PC-3 (cell line): ENCODE measurements around the gene RAB44. TPM values are rescaled to one million over a fixed set of nuclear protein-coding genes. Genes with fewer than 3 reads are reported as not detected.

ENCODE experiments used
- ATAC-seq: fragments of 200-7000 bp; cut with Tn5 transposase; 2 replicates; pipeline ENCODE4 v1.9.1; 2020; ENCODE audit warnings: mild to moderate bottlenecking, moderate library complexity
- BruUV-seq: library from RNA; stranded (reverse); fragments of 400-500 nt; replicated peaks from 2 replicates; lab custom pipeline; 2021; lab: Mats Ljungman, UMichigan
- CTCF ChIA-PET: fragments of 300-600 bp; sonication (Branson Sonifier 250); formaldehyde crosslinking; loops from one replicate; lab custom pipeline; 2022; ENCODE audit warnings: antibody characterized with exemption; lab: Charles Lee
- POLR2A ChIA-PET: fragments of 300-600 bp; sonication (Branson Sonifier 250); formaldehyde crosslinking; loops from one replicate; lab custom pipeline; 2022; ENCODE audit warnings: antibody characterized with exemption; ENCODE audit not compliant: unreplicated experiment; lab: Charles Lee
- DNase-seq: peaks from one replicate; pipeline ENCODE4 v3.0.0-alpha.2; 2015
- H2AFZ ChIP-seq: fragments of 300-600 bp; sonication (generic); 2 replicates; pipeline ENCODE4 v1.6.0; 2016; ENCODE audit warnings: antibody characterized with exemption, low read length
- H3F3A ChIP-seq: fragments of 300-600 bp; sonication (generic); one replicate; pipeline ENCODE4 v1.6.0; 2017; ENCODE audit warnings: antibody characterized with exemption, low read length, control low read depth, mild to moderate bottlenecking; ENCODE audit not compliant: unreplicated experiment
- H3K27ac ChIP-seq: fragments of 300-600 bp; sonication (generic); 2 replicates; pipeline ENCODE4 v1.5.1; 2016; ENCODE audit warnings: mild to moderate bottlenecking, low read length
- H3K27me3 ChIP-seq: fragments of 300-600 bp; sonication (generic); 2 replicates; pipeline ENCODE4 v1.6.1; 2016; ENCODE audit warnings: low read length, mixed read lengths
- H3K36me3 ChIP-seq: fragments of 300-600 bp; sonication (generic); 2 replicates; pipeline ENCODE4 v1.6.1; 2016; ENCODE audit warnings: low read depth, mixed run types, low read length, mixed read lengths
- H3K4me1 ChIP-seq: fragments of 300-600 bp; sonication (generic); 2 replicates; pipeline ENCODE4 v1.5.1; 2016; ENCODE audit warnings: low read length; ENCODE audit not compliant: insufficient read depth
- H3K4me2 ChIP-seq: fragments of 300-600 bp; sonication (generic); 2 replicates; pipeline ENCODE4 v1.6.0; 2016; ENCODE audit warnings: low read length
- H3K4me3 ChIP-seq: fragments of 300-600 bp; sonication (generic); 2 replicates; pipeline ENCODE4 v1.5.1; 2016; ENCODE audit warnings: mild to moderate bottlenecking, low read length, mixed read lengths
- H3K79me2 ChIP-seq: fragments of 300-600 bp; sonication (generic); 2 replicates; pipeline ENCODE4 v1.6.1; 2017; ENCODE audit warnings: low read length, mixed read lengths
- H3K9ac ChIP-seq: fragments of 300-600 bp; sonication (generic); 2 replicates; pipeline ENCODE4 v1.6.0; 2016; ENCODE audit warnings: mild to moderate bottlenecking, low read length
- H3K9me2 ChIP-seq: fragments of 300-600 bp; sonication (generic); replicated peaks from 2 replicates; pipeline ENCODE4 v1.6.1; 2016; ENCODE audit warnings: mixed run types, low read length, mixed read lengths
- H3K9me3 ChIP-seq: fragments of 300-600 bp; sonication (generic); 2 replicates; pipeline ENCODE4 v1.6.1; 2016; ENCODE audit warnings: low read length, mixed read lengths
- H4K20me1 ChIP-seq: fragments of 300-600 bp; sonication (generic); 2 replicates; pipeline ENCODE4 v1.6.1; 2016; ENCODE audit warnings: low read length, mixed read lengths
- EZH2 ChIP-seq: fragments of 300-600 bp; sonication (generic); IDR thresholded peaks from one replicate; pipeline ENCODE4 v1.6.1; 2017; ENCODE audit warnings: antibody characterized with exemption, mild to moderate bottlenecking, low read length; ENCODE audit not compliant: unreplicated experiment
- EZH2phosphoT487 ChIP-seq: fragments of 300-600 bp; sonication (generic); IDR thresholded peaks from 2 replicates; pipeline ENCODE4 v1.6.1; 2018; ENCODE audit warnings: mild to moderate bottlenecking, antibody characterized with exemption, low read length, borderline replicate concordance
- intact Hi-C: fragments of 100-400 bp; cut with micrococcal nuclease; formaldehyde crosslinking; loops from 2 replicates; pipeline ENCODE4 v1.9.0; 2023
- total RNA-seq: library from RNA; depleted of rRNA; stranded (reverse); fragments of >200 nt; gene quantifications from 2 replicates; pipeline ENCODE4 v1.2.3, GENCODE V29; 2014
- TF ChIP-seq, protein P1 (sequence below): fragments of 300-600 bp; sonication (generic); conservative IDR thresholded peaks from 2 replicates; pipeline ENCODE4 v1.5.1; 2017; ENCODE audit warnings: antibody characterized with exemption, low read depth, mild to moderate bottlenecking, low read length

The RAB44 gene
- total RNA-seq, 1 experiment from 2014 or later, result not detected

DNA sequence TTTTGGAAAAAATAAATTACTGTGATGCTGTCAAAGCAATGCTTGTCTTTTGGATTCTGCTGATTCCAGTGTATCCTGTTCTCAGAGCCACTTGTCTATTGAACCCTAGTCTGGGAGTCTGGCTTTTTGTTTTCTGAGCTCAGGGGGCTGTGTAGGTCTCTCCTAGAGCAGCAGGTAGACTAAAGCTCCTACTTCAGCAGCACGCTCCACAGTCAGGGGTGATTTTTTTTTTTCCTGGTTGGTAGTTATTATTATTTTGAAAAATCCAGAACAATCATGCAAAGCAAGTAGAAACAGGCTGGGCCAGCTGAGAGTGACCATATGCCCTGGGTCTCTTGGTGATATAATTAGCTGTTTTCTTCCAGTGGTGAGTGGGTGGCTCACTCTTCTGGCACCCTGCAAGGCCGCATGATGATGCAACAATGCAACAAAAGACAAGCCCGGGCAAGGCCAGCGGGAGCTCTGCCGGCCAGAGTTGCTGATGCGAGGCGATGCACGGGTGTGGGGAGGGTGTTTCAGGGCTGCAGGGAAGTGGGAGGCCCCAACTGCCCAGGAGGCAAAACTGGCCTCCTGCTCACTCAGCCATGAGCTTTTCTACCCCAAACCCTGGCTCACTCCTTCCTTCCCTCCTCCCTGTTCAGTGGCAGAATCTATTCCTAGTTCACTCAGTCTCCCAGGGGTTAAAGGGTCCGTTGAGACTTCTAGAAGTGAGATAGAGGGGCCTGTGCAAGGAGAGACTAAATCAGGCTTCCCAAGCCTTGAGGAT is 30.6 kb upstream of the RAB44 start:
- no peaks in the 10 kb centered on the region for H3K36me3 ChIP-seq
- no peak overlapping the region for H3K9ac ChIP-seq
- no peak overlapping the region for H3K4me3 ChIP-seq
- H4K20me1 ChIP-seq, result no peaks in the 10 kb centered on the region
- no peak overlapping the region for H3K27ac ChIP-seq
- no peaks in the 10 kb centered on the region for H3K27me3 ChIP-seq
- H3K79me2 ChIP-seq, result no peaks in the 10 kb centered on the region
- H3F3A ChIP-seq, result no peaks in the 10 kb centered on the region
- DNase-seq, result peak; percentile 47
- BruUV-seq, result no TSS peak
- H3K4me1 ChIP-seq, result peaks cover 11% of the 10 kb centered on the region
- POLR2A ChIA-PET, result no interaction called here
- no peaks in the 10 kb centered on the region for H3K9me2 ChIP-seq
- intact Hi-C loops, result no loop called here
- 0 out of 2 replicates have a peak, but pooled peaks have one; percentile 27 for ATAC-seq
- H2AFZ ChIP-seq, result peak overlapping the region; percentile 65
- no peaks in the 10 kb centered on the region for H3K9me3 ChIP-seq
- H3K4me2 ChIP-seq, result peak overlapping the region; percentile 27
- CTCF ChIA-PET, result interaction anchor here (0.6 kb wide), 1 partner anchor 8 kb away, joined by 3 read pairs; no protein-coding TSS in a partner anchor
- TF ChIP-seq, protein P1, sequence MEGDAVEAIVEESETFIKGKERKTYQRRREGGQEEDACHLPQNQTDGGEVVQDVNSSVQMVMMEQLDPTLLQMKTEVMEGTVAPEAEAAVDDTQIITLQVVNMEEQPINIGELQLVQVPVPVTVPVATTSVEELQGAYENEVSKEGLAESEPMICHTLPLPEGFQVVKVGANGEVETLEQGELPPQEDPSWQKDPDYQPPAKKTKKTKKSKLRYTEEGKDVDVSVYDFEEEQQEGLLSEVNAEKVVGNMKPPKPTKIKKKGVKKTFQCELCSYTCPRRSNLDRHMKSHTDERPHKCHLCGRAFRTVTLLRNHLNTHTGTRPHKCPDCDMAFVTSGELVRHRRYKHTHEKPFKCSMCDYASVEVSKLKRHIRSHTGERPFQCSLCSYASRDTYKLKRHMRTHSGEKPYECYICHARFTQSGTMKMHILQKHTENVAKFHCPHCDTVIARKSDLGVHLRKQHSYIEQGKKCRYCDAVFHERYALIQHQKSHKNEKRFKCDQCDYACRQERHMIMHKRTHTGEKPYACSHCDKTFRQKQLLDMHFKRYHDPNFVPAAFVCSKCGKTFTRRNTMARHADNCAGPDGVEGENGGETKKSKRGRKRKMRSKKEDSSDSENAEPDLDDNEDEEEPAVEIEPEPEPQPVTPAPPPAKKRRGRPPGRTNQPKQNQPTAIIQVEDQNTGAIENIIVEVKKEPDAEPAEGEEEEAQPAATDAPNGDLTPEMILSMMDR, result no peak
- no peak for TF ChIP-seq EZH2
- TF ChIP-seq EZH2phosphoT487, result no peak

DNA sequence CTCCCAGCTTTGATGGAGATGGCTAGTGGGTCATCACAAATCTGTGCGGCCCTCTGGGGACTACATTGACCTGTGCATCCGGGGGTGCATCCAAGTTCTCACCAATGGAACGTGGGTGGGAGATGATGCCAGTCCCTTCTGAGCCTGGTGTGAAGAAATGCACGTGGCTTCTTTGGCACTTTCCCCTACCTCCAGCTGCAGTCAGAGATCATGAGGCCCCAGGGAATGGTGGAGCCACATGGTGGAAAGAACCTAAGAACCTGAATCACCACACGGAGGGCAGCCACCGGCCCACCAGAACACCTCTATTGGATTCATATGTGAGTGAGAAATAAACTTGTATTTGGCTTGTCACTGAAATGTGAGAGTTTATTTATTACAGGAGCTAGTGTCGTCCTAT is 29.0 kb upstream of the RAB44 start:
- no peak for ATAC-seq
- ChIA-PET POLR2A (no interaction called here), CTCF (no interaction called here)
- DNase-seq, result no peak
- H3K4me1 ChIP-seq, result peaks cover 11% of the 10 kb centered on the region
- H3K9me3 ChIP-seq, result no peaks in the 10 kb centered on the region
- no peak overlapping the region for H3K4me3 ChIP-seq
- no peak overlapping the region for H2AFZ ChIP-seq
- H3F3A ChIP-seq, result no peaks in the 10 kb centered on the region
- TF ChIP-seq EZH2phosphoT487, result no peak
- TF ChIP-seq, protein P1, result no peak
- TF ChIP-seq EZH2, result no peak
- no peaks in the 10 kb centered on the region for H4K20me1 ChIP-seq
- BruUV-seq, result no TSS peak
- intact Hi-C loops, result no loop called here
- no peaks in the 10 kb centered on the region for H3K9me2 ChIP-seq
- no peak overlapping the region for H3K27ac ChIP-seq
- H3K27me3 ChIP-seq, result no peaks in the 10 kb centered on the region
- no peaks in the 10 kb centered on the region for H3K36me3 ChIP-seq
- H3K4me2 ChIP-seq, result no peak overlapping the region
- no peak overlapping the region for H3K9ac ChIP-seq
- H3K79me2 ChIP-seq, result no peaks in the 10 kb centered on the region

DNA sequence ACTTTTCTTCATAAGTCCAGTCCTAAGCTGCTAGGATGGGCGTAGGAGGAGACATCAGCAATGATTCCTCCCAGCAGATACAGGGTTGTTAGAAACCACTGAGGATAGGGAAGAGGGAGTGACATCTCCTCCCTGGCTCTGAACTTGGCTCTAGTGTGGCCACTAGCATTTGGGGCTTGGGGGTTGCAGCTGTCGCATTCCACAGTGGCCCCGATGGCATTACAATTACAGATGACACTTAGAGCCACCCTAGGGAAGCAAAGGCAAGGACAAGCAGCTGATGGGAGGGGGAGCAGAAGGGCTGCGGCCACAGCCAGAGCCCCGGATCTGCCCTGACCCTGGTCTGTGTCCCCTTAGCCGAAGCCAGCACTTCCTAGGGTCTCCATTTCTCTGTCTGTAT is 28.6 kb upstream of the RAB44 start:
- ATAC-seq, result no peak
- no peak for DNase-seq
- Histone ChIP-seq H3K4me1 (peaks cover 11% of the 10 kb centered on the region), H3K79me2 (no peaks in the 10 kb centered on the region), H4K20me1 (no peaks in the 10 kb centered on the region), H3K9me3 (no peaks in the 10 kb centered on the region), H3F3A (no peaks in the 10 kb centered on the region), H3K36me3 (no peaks in the 10 kb centered on the region), H3K4me2 (no peak overlapping the region), H2AFZ (no peak overlapping the region), H3K27me3 (no peaks in the 10 kb centered on the region), H3K9ac (no peak overlapping the region), H3K9me2 (no peaks in the 10 kb centered on the region), H3K27ac (no peak overlapping the region), H3K4me3 (no peak overlapping the region)
- ChIA-PET CTCF (no interaction called here), POLR2A (no interaction called here)
- intact Hi-C loops, result no loop called here
- BruUV-seq, result no TSS peak
- no peak for TF ChIP-seq EZH2phosphoT487
